Duodenal mucosa (tissue), 2 donors: ENCODE measurements around the gene GALNS.

Source experiments
- H3K27ac ChIP-seq: one replicate; pipeline ENCODE4 v1.7.0; 2013; ENCODE audit warnings: low read depth, low read length
- H3K27me3 ChIP-seq, 2 donors: one replicate each; pipeline ENCODE4 v1.7.0; 2013; ENCODE audit warnings: low read length in 2 of 2, control low read depth in 1 of 2; ENCODE audit not compliant: insufficient read depth in 2 of 2, control insufficient read depth in 1 of 2
- H3K36me3 ChIP-seq, 2 donors: one replicate each; pipeline ENCODE4 v1.7.0; 2013; ENCODE audit warnings: low read length in 2 of 2, control low read depth in 1 of 2; ENCODE audit not compliant: insufficient read depth in 2 of 2, control insufficient read depth in 1 of 2
- H3K4me1 ChIP-seq, 2 donors: one replicate each; pipeline ENCODE4 v1.7.0; 2013; ENCODE audit warnings: low read length in 2 of 2, control low read depth in 1 of 2; ENCODE audit not compliant: insufficient read depth in 2 of 2, control insufficient read depth in 1 of 2
- H3K4me3 ChIP-seq, 2 donors: one replicate each; pipeline ENCODE4 v1.7.0; 2013; ENCODE audit warnings: low read length in 2 of 2, low read depth in 1 of 2
- H3K9ac ChIP-seq, 2 donors: one replicate each; pipeline ENCODE4 v1.7.0; 2013; ENCODE audit warnings: low read length in 2 of 2, low read depth in 1 of 2
- H3K9me3 ChIP-seq, 2 donors: one replicate each; pipeline ENCODE4 v1.7.0; 2013; ENCODE audit warnings: low read length in 2 of 2, control low read depth in 1 of 2; ENCODE audit not compliant: control insufficient read depth in 1 of 2

Gene GALNS

DNA sequence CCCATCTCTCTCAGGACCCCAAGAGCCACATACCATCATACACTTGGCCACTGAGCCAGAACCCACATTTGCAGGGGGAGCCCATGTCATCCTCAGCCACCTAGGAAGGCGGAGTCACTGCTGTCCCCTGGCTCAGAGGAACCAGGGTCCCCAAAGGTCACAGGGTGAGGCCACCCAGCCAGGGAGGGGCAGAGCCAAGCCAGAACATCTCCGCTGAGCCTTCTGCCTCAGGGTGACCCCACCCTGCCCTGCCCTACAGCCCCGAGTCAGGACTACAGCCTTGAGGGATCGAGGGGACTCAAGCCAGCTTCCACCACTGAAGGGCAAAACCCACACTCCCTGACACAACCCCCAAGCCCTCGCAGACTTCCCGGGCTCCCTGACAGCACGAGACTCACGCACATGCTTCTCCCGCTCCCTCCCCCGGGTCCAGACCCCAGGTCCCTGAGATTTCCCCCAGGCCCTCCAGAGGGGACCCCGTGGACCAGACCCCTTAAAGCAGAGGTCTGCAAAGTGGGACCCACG, 89.1 kb downstream of the GALNS start:
- Histone ChIP-seq H3K36me3 (no peaks in the 10 kb centered on the region), H3K4me1 (peaks cover 31 to 40% of the 10 kb centered on the region in 2 donors), H3K4me3 (no peak overlapping the region), H3K9me3 (no peaks in the 10 kb centered on the region), H3K9ac (no peak overlapping the region), H3K27ac (no peak overlapping the region), H3K27me3 (no peaks in the 10 kb centered on the region)

DNA sequence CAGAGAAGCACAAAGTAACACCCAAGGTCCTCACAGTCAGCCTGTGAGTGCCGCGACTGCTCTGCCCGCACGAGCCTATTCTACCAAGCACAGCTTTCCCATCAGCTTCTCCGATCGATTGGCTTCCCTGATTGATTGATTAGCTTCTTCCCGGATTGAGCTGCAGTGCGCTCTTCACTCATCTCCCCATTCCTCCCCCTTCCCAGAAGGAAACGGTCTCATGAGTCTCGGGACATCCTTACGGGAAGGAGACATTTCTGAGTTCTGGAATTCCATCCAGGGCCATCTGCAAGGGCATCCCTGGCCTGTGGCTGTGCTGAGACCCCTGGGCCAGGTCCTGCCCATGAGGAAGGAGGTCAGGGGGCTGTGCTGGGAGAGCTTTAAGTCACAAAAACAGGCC, 89.8 kb downstream of the GALNS start:
- peaks cover 31 to 40% of the 10 kb centered on the region in 2 donors for H3K4me1 ChIP-seq

DNA sequence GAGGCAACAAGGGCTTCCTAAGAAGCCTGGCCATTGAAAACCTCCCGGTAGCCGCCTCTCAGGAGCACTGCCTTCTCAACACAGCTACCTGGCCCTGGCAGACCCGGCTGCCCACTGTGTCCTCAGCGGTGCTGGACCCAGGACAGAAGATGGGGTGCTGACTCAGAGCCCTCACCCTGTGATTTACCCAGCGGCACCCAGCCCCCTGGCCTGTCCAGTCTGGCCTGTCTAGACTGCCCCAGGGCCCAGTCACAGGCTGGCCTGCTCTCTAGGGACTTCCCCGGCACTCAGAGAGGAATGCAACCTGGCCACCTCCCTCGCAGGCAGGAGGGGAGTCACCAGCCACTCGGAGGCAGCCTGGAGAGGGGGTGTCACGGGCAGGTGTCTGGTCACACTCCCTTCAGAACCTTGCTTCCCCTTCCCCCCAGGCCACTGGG, 91.8 kb downstream of the GALNS start:
- Histone ChIP-seq H3K27ac (no peak overlapping the region), H3K36me3 (no peaks in the 10 kb centered on the region), H3K4me1 (peaks cover 30 to 31% of the 10 kb centered on the region in 2 donors), H3K9ac (no peak overlapping the region), H3K27me3 (no peaks in the 10 kb centered on the region), H3K9me3 (no peaks in the 10 kb centered on the region), H3K4me3 (no peak overlapping the region)

More for the DNA sequence above, 89.8 kb downstream of the GALNS start:
- no peaks in the 10 kb centered on the region for H3K27me3 ChIP-seq
- H3K9me3 ChIP-seq, result no peaks in the 10 kb centered on the region
- H3K9ac ChIP-seq, result no peak overlapping the region
- no peak overlapping the region for H3K4me3 ChIP-seq
- H3K27ac ChIP-seq, result no peak overlapping the region
- H3K36me3 ChIP-seq, result no peaks in the 10 kb centered on the region

DNA sequence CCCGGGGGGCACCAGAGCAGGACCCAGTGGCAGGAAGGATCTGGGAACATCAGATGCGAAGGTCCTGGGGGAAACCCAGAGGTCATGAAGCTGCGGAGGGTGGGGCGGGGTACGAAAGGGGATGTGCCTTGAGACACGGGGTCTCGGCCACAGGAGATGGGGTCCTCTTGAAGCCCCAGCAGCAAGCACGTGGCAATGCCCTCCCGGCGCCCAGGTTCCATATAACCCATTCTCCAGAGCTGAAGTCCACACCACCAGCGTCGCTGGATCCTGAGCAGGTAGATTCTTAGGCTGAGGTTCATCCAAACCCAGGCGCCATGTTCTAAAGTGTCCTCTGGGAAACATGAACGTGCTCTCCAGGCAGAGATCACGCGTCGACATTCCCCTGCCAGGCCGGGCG, 92.7 kb downstream of the GALNS start:
- peak overlapping the region; percentile 15 for H3K27ac ChIP-seq

More for the DNA sequence above, 92.7 kb downstream of the GALNS start:
- Histone ChIP-seq H3K4me3 (no peak overlapping the region), H3K9ac (no peak overlapping the region), H3K27me3 (no peaks in the 10 kb centered on the region), H3K36me3 (no peaks in the 10 kb centered on the region), H3K9me3 (no peaks in the 10 kb centered on the region), H3K4me1 (peaks cover 32 to 34% of the 10 kb centered on the region in 2 donors)
